Prostate gland (tissue), 2 donors: Measurements from ENCODE around the gene TMEM219. TPM values are rescaled to one million over a fixed set of nuclear protein-coding genes. Genes with fewer than 3 reads are reported as not detected.

Source experiments
- DNase-seq: peaks from one replicate; pipeline ENCODE4 v3.0.0-alpha.2; 2019; ENCODE audit warnings: low spot score
- H3K27ac ChIP-seq, 2 donors: fragments of 200-600 bp; sonication (generic); 2 replicates each; pipeline ENCODE4 v1.5.1; 2017 to 2019
- H3K27me3 ChIP-seq: fragments of 200-600 bp; sonication (generic); replicated peaks from 2 replicates; pipeline ENCODE4 v1.5.1; 2019; ENCODE audit not compliant: insufficient read depth
- H3K36me3 ChIP-seq, 2 donors: fragments of 200-600 bp; sonication (generic); 1 replicate in 1 of 2; 2 replicates in 1 of 2; pipeline versions ENCODE4 v1.5.1 to v1.8.1; 2017 to 2019
- H3K4me1 ChIP-seq: fragments of 200-600 bp; sonication (generic); replicated peaks from 2 replicates; pipeline ENCODE4 v1.5.1; 2019
- H3K4me3 ChIP-seq, 2 donors: fragments of 200-600 bp; sonication (generic); 2 replicates each; pipeline ENCODE4 v1.5.1; 2017 to 2019
- H3K9me3 ChIP-seq: fragments of 200-600 bp; sonication (generic); 2 replicates; pipeline ENCODE4 v1.5.1; 2017
- POLR2A ChIP-seq: fragments of 450-650 bp; IDR thresholded peaks from one replicate; pipeline ENCODE4 v1.6.1; 2016; ENCODE audit warnings: antibody characterized with exemption, mild to moderate bottlenecking
- POLR2AphosphoS5 ChIP-seq: sonication (generic); formaldehyde crosslinking; IDR thresholded peaks from one replicate; pipeline ENCODE4 v1.6.1; 2017; ENCODE audit warnings: antibody characterized with exemption
- WGBS: methylation state at CpG from one replicate; pipeline ENCODE4 v1.1.5; 2018; 5-methylcytosine and 5-hydroxymethylcytosine counted together
- intact Hi-C: fragments of 100-400 bp; cut with DNase I; formaldehyde crosslinking; loops from one replicate; pipeline ENCODE4 v1.14.2; 2022
- total RNA-seq, 2 donors: library from RNA; depleted of rRNA; stranded (reverse); fragments of >200 nt; gene quantifications; one replicate each; pipeline ENCODE4 v1.1.0, GENCODE V29; 2016
- TF ChIP-seq, protein P1 (sequence below), 4 experiments: fragments of 200-600 bp in 2 of 4; fragments of 450-650 bp in 2 of 4; sonication (generic) in 2 of 4; IDR thresholded peaks; 1 replicate in 3 of 4; 2 replicates in 1 of 4; pipeline ENCODE4 v1.5.1; 2016 to 2019; ENCODE audit warnings: antibody characterized with exemption in 4 of 4, mild to moderate bottlenecking in 2 of 4, moderate library complexity in 2 of 4

The TMEM219 gene
- total RNA-seq, 2 donors from 2014 or later: 188 to 218 TPM

DNA sequence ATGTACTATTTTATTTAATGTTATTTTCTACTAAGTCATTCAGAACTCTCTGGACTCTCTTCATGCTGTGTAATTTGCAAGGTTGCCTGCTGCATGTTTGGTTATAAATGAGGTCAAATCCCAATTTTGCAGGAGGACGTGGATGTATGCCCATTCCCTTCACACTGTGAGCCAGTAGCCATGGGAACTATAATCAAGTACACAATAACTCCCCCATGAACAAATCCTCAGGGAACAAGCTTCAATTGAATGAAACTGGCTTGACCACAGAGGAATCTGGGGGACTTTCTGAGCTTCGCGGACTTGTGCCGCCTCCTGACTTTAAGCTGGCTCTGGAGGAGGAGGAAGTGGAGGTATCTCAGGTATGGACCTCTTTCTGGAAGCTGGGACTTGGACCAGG lies 21.2 kb upstream of the TMEM219 start:
- DNase-seq: no peak
- no peaks in the 10 kb centered on the region for H3K36me3 ChIP-seq
- intact Hi-C loops: no loop called here
- 34% methylated on average over 4 of the region's 4 CpGs for WGBS
- no peak overlapping the region for H3K4me3 ChIP-seq
- H3K27ac ChIP-seq: no peak overlapping the region
- no peaks in the 10 kb centered on the region for H3K4me1 ChIP-seq
- no peaks in the 10 kb centered on the region for H3K9me3 ChIP-seq
- TF ChIP-seq POLR2A: no peak
- TF ChIP-seq, protein P1, sequence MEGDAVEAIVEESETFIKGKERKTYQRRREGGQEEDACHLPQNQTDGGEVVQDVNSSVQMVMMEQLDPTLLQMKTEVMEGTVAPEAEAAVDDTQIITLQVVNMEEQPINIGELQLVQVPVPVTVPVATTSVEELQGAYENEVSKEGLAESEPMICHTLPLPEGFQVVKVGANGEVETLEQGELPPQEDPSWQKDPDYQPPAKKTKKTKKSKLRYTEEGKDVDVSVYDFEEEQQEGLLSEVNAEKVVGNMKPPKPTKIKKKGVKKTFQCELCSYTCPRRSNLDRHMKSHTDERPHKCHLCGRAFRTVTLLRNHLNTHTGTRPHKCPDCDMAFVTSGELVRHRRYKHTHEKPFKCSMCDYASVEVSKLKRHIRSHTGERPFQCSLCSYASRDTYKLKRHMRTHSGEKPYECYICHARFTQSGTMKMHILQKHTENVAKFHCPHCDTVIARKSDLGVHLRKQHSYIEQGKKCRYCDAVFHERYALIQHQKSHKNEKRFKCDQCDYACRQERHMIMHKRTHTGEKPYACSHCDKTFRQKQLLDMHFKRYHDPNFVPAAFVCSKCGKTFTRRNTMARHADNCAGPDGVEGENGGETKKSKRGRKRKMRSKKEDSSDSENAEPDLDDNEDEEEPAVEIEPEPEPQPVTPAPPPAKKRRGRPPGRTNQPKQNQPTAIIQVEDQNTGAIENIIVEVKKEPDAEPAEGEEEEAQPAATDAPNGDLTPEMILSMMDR (IDR thresholded peaks at IDR 0.05): no peak
- no peak for TF ChIP-seq POLR2AphosphoS5
- H3K27me3 ChIP-seq: no peaks in the 10 kb centered on the region

DNA sequence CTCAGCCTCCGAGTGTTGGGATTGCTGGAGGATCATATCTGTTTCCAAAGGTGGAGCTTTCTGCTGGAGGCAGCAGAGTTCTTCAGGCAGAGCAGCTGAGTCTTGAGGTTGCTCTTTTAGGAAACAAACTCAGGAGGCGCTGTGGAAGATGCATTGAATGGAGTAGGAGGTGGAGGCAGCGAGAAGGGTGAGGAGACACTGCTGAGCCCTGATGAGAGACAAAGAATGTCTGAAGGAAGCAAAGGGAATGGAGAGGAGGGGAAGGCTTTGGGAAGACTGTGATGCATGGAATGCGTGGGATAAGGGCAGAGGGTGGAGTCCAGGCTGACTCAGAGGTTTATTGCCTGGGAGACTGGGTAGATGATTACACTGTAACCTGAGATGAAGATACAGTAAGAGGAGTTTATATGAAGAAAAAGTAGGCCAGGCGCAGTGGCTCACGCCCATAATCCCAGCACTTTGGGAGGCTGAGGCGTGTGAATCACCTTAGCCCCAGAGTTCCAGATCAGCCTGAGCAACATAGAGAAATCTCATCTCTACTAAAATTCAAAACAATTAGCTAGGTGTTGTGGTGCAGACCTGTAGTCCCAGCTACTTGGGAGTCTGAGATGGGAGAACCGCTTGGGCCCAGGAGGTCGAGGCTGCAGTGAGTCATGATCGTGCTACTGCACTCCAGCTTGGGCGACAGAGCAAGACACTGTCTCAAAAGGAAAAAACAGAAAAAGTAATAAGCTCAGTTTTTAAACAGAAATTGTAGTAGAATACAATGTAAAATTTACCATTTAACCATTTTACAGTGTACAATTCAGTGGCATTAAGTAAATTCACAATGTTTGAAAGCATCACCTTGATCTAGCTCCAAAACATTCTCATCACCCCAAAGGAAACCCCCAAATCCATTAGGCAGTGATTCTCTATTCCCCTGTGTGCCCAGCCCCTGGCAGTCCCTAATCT lies 17.8 kb upstream of the TMEM219 start:
- no peak overlapping the region for H3K27ac ChIP-seq
- no peak for TF ChIP-seq POLR2A
- TF ChIP-seq POLR2AphosphoS5: peak; percentile 76
- DNase-seq: peak; percentile 47

DNA sequence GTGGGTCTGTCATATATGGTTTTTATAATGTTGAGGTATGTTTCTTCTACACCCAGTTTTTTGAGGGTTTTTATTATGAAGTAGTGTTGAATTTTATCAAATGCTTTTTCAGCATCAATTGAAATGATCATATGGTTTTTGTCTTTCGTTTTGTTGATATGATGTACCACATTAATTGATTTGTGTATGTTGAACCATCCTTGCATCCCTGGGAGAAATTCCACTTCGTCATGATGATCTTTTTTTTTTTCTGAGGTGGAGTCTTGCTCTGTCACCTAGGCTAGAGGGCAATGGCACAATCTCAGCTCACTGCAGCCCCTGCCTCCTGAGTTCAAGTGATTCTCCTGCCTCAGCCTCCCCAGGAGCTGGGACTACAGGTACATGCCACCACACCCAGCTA lies 14.0 kb upstream of the TMEM219 start:
- WGBS: 94% methylated on average over 2 of the region's 2 CpGs
- Histone ChIP-seq H3K36me3 (no peaks in the 10 kb centered on the region), H3K4me3 (no peak overlapping the region), H3K4me1 (no peaks in the 10 kb centered on the region), H3K9me3 (no peaks in the 10 kb centered on the region), H3K27ac (no peak overlapping the region), H3K27me3 (no peaks in the 10 kb centered on the region)
- DNase-seq: no peak
- TF ChIP-seq POLR2AphosphoS5 (no peak), POLR2A (no peak)
- TF ChIP-seq, protein P1 (IDR thresholded peaks at IDR 0.05): no peak
- intact Hi-C loops: no loop called here

More for the DNA sequence above, 17.8 kb upstream of the TMEM219 start:
- Histone ChIP-seq H3K4me1 (no peaks in the 10 kb centered on the region), H3K36me3 (no peaks in the 10 kb centered on the region), H3K9me3 (no peaks in the 10 kb centered on the region), H3K4me3 (no peak overlapping the region), H3K27me3 (no peaks in the 10 kb centered on the region)
- WGBS: 26% methylated on average over 11 of the region's 11 CpGs
- intact Hi-C loops: no loop called here

DNA sequence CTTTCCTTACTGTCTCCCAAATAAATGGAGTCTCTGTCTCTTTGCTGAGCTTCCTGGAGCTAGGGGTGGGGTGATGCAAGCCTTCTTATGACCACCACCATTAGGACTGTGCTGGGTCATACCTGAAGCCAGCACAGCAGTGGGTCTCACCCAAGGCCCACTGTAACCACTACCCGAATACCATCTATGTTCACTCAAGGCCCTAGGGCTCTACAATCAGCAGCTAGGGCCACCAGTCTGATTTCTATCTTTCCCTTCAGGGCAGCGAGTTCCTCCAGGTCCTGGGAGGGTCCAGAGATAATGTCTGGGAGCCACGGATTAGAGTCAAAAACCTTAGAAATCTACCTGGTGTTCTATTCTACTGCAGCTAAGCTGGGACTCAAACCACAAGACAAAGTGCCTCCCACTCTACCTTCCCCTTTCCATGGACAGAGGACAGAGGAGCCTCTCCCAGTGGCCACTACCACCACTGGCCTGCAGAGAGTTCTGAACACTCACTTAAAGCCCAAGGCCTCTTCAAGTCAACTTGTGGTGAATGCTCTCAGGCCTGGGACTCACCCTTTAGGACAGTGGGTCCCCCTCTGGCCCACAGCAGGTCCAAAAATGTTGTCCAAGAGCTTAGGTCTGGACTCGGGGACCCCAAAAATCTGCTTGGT lies 10.9 kb upstream of the TMEM219 start:
- no peak overlapping the region for H3K27ac ChIP-seq
- WGBS: 90% methylated on average over 4 of the region's 4 CpGs
- H3K4me1 ChIP-seq: no peaks in the 10 kb centered on the region
- no peaks in the 10 kb centered on the region for H3K27me3 ChIP-seq
- intact Hi-C loops: no loop called here
- H3K36me3 ChIP-seq: no peaks in the 10 kb centered on the region
- no peak overlapping the region for H3K4me3 ChIP-seq
- TF ChIP-seq POLR2A: no peak
- TF ChIP-seq, protein P1 (IDR thresholded peaks at IDR 0.05): no peak
- no peak for TF ChIP-seq POLR2AphosphoS5
- no peaks in the 10 kb centered on the region for H3K9me3 ChIP-seq
- no peak for DNase-seq

DNA sequence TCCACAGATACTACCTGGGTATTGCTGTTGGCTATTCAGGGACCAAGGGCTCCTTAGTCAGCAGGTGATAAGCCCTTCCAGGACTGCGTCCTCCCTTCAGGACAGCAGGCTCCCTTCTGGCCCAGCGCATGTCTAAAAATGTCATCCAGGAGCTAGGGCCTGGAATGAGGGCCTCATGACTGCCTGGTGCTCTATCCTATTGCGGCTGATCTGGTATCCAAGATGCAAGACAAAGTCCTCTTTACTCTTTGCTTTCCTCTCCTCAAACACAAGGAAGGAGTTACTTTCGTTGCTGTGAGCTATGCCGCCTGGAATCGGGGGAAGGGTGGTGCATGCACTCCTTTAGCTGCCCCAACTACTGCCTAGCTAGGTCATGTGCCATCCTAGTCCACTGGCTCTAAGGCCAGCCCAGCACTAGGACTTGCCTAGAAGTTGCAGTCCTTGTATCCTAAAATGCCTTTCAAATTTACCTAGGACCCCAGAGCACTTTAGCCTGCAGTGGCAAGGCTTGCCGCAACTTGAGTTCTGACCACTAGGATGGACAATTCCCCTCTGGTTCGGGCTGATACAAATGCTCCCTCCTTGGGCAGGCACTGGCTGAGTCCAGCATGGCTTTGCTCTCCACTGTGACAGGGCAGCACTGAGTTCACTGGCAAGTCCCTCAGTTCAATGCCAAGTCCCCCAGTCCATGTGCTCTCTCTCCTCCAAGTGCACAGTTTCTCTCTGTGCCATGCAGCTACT lies 10.1 kb upstream of the TMEM219 start:
- TF ChIP-seq, protein P1 (IDR thresholded peaks at IDR 0.05): no peak
- TF ChIP-seq POLR2AphosphoS5: no peak
- TF ChIP-seq POLR2A: no peak
- Histone ChIP-seq H3K27me3 (no peaks in the 10 kb centered on the region), H3K27ac (no peak overlapping the region), H3K9me3 (no peaks in the 10 kb centered on the region), H3K36me3 (no peaks in the 10 kb centered on the region), H3K4me3 (no peak overlapping the region), H3K4me1 (no peaks in the 10 kb centered on the region)
- no peak for DNase-seq
- WGBS: 88% methylated on average over 8 of the region's 8 CpGs
- intact Hi-C loops: no loop called here
